ENCODE measurements around the gene SPOCK1.

DNA sequence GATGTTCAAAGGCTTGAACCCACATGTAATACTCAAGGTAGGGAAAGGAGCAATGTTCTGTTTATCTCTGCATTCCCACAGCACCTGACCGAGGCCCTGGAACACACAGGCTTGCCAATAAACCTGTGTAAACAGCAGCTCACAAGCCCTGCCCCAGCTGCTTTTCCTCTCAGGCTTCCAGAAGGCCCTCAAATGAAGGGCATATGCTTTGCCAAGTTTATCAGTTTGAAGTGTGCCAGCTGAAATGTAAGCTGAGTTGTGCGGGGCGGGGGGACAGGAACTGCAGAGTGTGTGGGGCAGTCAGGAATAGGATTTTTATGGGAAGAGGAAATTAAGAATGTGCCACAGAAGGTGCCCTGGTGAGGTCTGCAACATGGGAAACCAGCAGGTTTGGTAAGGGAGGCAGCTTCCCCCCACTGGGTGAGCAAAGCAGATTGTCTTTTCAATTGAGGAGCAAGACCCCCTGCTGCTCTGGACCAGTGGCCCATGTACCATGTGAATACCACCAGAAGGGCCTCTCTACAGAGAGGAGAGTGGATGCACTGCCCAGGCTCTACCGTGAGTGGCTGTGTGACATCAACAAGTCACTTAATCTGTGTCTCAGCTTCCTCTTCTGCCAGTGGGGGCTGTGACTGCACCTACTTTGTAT, 194.8 kb downstream of the SPOCK1 start:
- TF ChIP-seq CTCF (conservative IDR thresholded peaks at IDR 0.05; ENCODE audit: low read depth, low read length): no peak
- no peak for TF ChIP-seq EZH2 (IDR thresholded peaks at IDR 0.05; ENCODE audit: borderline replicate concordance, low read depth, low read length, poor library complexity, severe bottlenecking)

Measured in A673 (cell line).